HepG2 (cell line): ENCODE results near the gene GRM4. TPM values are rescaled to one million over a fixed set of nuclear protein-coding genes. Genes with fewer than 3 reads are reported as not detected.

Experiments used
- ATAC-seq: fragments of 200-7000 bp; cut with Tn5 transposase; 3 replicates; pipeline ENCODE4 v1.9.1; 2020; ENCODE audit warnings: mild to moderate bottlenecking, moderate library complexity
- BruUV-seq: library from RNA; stranded (reverse); fragments of 400-500 nt; replicated peaks from 2 replicates; lab custom pipeline; 2021; lab: Mats Ljungman, UMichigan
- CTCF ChIA-PET: fragments of 300-600 bp; formaldehyde crosslinking; extraction: SDS; loops from one replicate; lab custom pipeline; 2021; ENCODE audit warnings: low total read pairs, inconsistent platforms, low intra/inter-chr PET ratio; lab: Yijun Ruan, JAX
- POLR2A ChIA-PET: fragments of 350-600 bp; sonication (Branson Sonifier 250); formaldehyde crosslinking; loops from one replicate; lab custom pipeline; 2020; ENCODE audit warnings: antibody characterized with exemption, inconsistent platforms; lab: Yijun Ruan, JAX
- DNase-seq: peaks from one replicate; pipeline ENCODE4 v3.0.0-alpha.2; 2015; ENCODE audit warnings: low spot score
- FAIRE-seq: peaks from 3 replicates; lab custom pipeline; 2011; peaks lifted over from hg19 to GRCh38; lab: Jason Lieb, UNC
- H2AFZ ChIP-seq: one replicate; pipeline ENCODE4 v1.6.1; 2011; ENCODE audit warnings: low read length, inconsistent platforms
- H3K27ac ChIP-seq: fragments of 300-600 bp; 3 replicates; pipeline ENCODE4 v1.8.0; 2011; ENCODE audit warnings: mixed run types, mild to moderate bottlenecking, mixed read lengths, low read length, inconsistent platforms; ENCODE audit not compliant: insufficient read depth; ENCODE audit errors: extremely low read length
- H3K27me3 ChIP-seq, 2 experiments: fragments of 200-600 bp in 1 of 2; 2 replicates in 1 of 2; 3 replicates in 1 of 2; pipeline versions ENCODE4 v1.6.0 to v1.8.0; 2011; ENCODE audit warnings: low read length in 2 of 2, mild to moderate bottlenecking in 2 of 2, moderate library complexity in 2 of 2, inconsistent platforms in 1 of 2; ENCODE audit not compliant: insufficient read depth in 2 of 2, control insufficient read depth in 1 of 2
- H3K36me3 ChIP-seq, 2 experiments: fragments of 200-600 bp in 1 of 2; replicated peaks in 1 of 2; 2 replicates in 1 of 2; 3 replicates in 1 of 2; pipeline versions ENCODE4 v1.5.1 to v1.8.0; 2011; ENCODE audit warnings: low read length in 2 of 2, inconsistent platforms in 1 of 2; ENCODE audit not compliant: insufficient read depth in 2 of 2, control insufficient read depth in 1 of 2
- H3K4me1 ChIP-seq: 2 replicates; pipeline ENCODE4 v1.5.1; 2012; ENCODE audit warnings: low read length, inconsistent platforms; ENCODE audit not compliant: insufficient read depth
- H3K4me2 ChIP-seq: 2 replicates; pipeline ENCODE4 v1.6.0; 2011; ENCODE audit warnings: low read depth, low read length, inconsistent platforms
- H3K4me3 ChIP-seq, 3 experiments: fragments of 200-600 bp in 1 of 3; sonication (generic), shearing (Covaris generic) in 1 of 3; replicated peaks in 1 of 3; 2 replicates each; pipeline ENCODE4 v1.5.1; 2011 to 2016; ENCODE audit warnings: low read length in 3 of 3, inconsistent platforms in 2 of 3, low read depth in 2 of 3, mild to moderate bottlenecking in 2 of 3, control low read depth in 1 of 3, mixed read lengths in 1 of 3; ENCODE audit not compliant: insufficient read depth in 1 of 3
- H3K79me2 ChIP-seq: one replicate; pipeline ENCODE4 v1.6.1; 2011; ENCODE audit warnings: low read length, inconsistent platforms; ENCODE audit not compliant: insufficient read depth
- H3K9ac ChIP-seq: 2 replicates; pipeline ENCODE4 v1.6.0; 2011; ENCODE audit warnings: mild to moderate bottlenecking, low read depth, low read length, inconsistent platforms; ENCODE audit not compliant: insufficient read depth
- H3K9me3 ChIP-seq: 2 replicates; pipeline ENCODE4 v1.5.1; 2012; ENCODE audit warnings: mild to moderate bottlenecking, low read length
- H4K20me1 ChIP-seq: 2 replicates; pipeline ENCODE4 v1.6.0; 2011; ENCODE audit warnings: inconsistent platforms, mild to moderate bottlenecking, low read length, moderate library complexity; ENCODE audit not compliant: insufficient read depth
- FOSL2 ChIP-seq: sonication (generic); formaldehyde crosslinking; IDR thresholded peaks from 2 replicates; pipeline ENCODE4 v1.4.0; 2020; ENCODE audit warnings: missing genetic modification reagents
- MED8 ChIP-seq: sonication (generic); formaldehyde crosslinking; IDR thresholded peaks from 2 replicates; pipeline ENCODE4 v1.8.1; 2023; ENCODE audit warnings: mild to moderate bottlenecking, missing genetic modification reagents; ENCODE audit not compliant: insufficient replicate concordance
- NFE2 ChIP-seq: sonication (generic); formaldehyde crosslinking; IDR thresholded peaks from 2 replicates; pipeline ENCODE4 v1.4.0; 2020; ENCODE audit warnings: missing genetic modification reagents
- NFIB ChIP-seq: sonication (generic); formaldehyde crosslinking; IDR thresholded peaks from 2 replicates; pipeline ENCODE4 v1.9.0; 2021; ENCODE audit warnings: missing genetic modification reagents, mild to moderate bottlenecking, borderline replicate concordance
- PAWR ChIP-seq: sonication (generic); formaldehyde crosslinking; IDR thresholded peaks from 2 replicates; pipeline ENCODE4 v1.4.0; 2020; ENCODE audit warnings: missing genetic modification reagents, mild to moderate bottlenecking, borderline replicate concordance
- PHF5A ChIP-seq: IDR thresholded peaks from one replicate; pipeline ENCODE4 v1.6.1; 2018; ENCODE audit warnings: low read depth, missing genetic modification reagents; ENCODE audit not compliant: unreplicated experiment
- TBP ChIP-seq: sonication (generic); formaldehyde crosslinking; IDR thresholded peaks from 2 replicates; pipeline ENCODE4 v1.5.0; 2020; ENCODE audit warnings: missing genetic modification reagents
- YEATS4 ChIP-seq: sonication (generic); formaldehyde crosslinking; IDR thresholded peaks from 2 replicates; pipeline ENCODE4 v1.4.0; 2020; ENCODE audit warnings: missing genetic modification reagents, borderline replicate concordance
- ZBTB20 ChIP-seq: sonication (generic); formaldehyde crosslinking; IDR thresholded peaks from 2 replicates; pipeline ENCODE4 v1.8.1; 2023; ENCODE audit warnings: missing genetic modification reagents, low read depth, mild to moderate bottlenecking, borderline replicate concordance
- ZBTB3 ChIP-seq: sonication (generic); formaldehyde crosslinking; IDR thresholded peaks from 2 replicates; pipeline ENCODE4 v1.4.0; 2020; ENCODE audit warnings: low read depth, mild to moderate bottlenecking, moderate library complexity, missing genetic modification reagents, borderline replicate concordance
- ZNF451 ChIP-seq: sonication (generic); formaldehyde crosslinking; IDR thresholded peaks from 2 replicates; pipeline ENCODE4 v1.5.0; 2020; ENCODE audit warnings: mild to moderate bottlenecking, missing genetic modification reagents
- ZNF75D ChIP-seq: sonication (generic); formaldehyde crosslinking; IDR thresholded peaks from 2 replicates; pipeline ENCODE4 v1.8.1; 2023; ENCODE audit warnings: missing genetic modification reagents, mild to moderate bottlenecking, borderline replicate concordance
- WGBS: methylation state at CpG from one replicate; pipeline ENCODE4 v1.1.6; 2017; ENCODE audit warnings: low lambda C conversion rate; 5-methylcytosine and 5-hydroxymethylcytosine counted together
- in situ Hi-C: cut with HindIII; loops from 2 replicates; pipeline ENCODE4 v1.10.0; 2017; ENCODE audit warnings: low pct_unique_long_range_greater_than_20kb; ENCODE audit not compliant: extremely low pct_ligation_motif_present
- intact Hi-C: fragments of 100-400 bp; cut with micrococcal nuclease; formaldehyde crosslinking; loops from one replicate; pipeline ENCODE4 v1.10.0; 2022; ENCODE audit not compliant: unreplicated experiment
- polyA plus RNA-seq, 8 experiments: library from polyadenylated mRNA; depleted of rRNA in 3 of 8; stranded (reverse) in 7 of 8; unstranded in 1 of 8; fragments of >200 nt; fragmentation: Illumina TruSeq in 4 of 8; extraction: Trizol in 4 of 8; gene quantifications; 2 replicates each; pipeline versions ENCODE4 v1.2.1 to v1.2.3, GENCODE V29; 2011 to 2016; ENCODE audit warnings: low read depth in 4 of 8, missing spikeins in 1 of 8, mixed read lengths in 1 of 8; ENCODE audit not compliant: insufficient read depth in 1 of 8
- total RNA-seq, 5 experiments: library from RNA; depleted of rRNA; stranded (reverse); fragments of >200 nt; fragmentation: Illumina TruSeq; extraction: Trizol; gene quantifications; 2 replicates each; pipeline ENCODE4 v1.2.3, GENCODE V29; 2016; ENCODE audit warnings: low read depth in 1 of 5
- TF ChIP-seq, protein P1 (sequence below): sonication (generic); formaldehyde crosslinking; conservative IDR thresholded peaks from 2 replicates; pipeline ENCODE4 v1.4.0; 2020; ENCODE audit warnings: mild to moderate bottlenecking, missing genetic modification reagents, moderate library complexity
- TF ChIP-seq, protein P2 (sequence below): sonication (generic); formaldehyde crosslinking; IDR thresholded peaks from 2 replicates; pipeline ENCODE4 v1.4.0; 2020; ENCODE audit warnings: missing genetic modification reagents

GRM4 gene
- total and polyA plus RNA-seq, 2 of the 13 experiments (the other 11 are each of a cell fraction or from before 2014, with no cell fraction given), result not detected

DNA sequence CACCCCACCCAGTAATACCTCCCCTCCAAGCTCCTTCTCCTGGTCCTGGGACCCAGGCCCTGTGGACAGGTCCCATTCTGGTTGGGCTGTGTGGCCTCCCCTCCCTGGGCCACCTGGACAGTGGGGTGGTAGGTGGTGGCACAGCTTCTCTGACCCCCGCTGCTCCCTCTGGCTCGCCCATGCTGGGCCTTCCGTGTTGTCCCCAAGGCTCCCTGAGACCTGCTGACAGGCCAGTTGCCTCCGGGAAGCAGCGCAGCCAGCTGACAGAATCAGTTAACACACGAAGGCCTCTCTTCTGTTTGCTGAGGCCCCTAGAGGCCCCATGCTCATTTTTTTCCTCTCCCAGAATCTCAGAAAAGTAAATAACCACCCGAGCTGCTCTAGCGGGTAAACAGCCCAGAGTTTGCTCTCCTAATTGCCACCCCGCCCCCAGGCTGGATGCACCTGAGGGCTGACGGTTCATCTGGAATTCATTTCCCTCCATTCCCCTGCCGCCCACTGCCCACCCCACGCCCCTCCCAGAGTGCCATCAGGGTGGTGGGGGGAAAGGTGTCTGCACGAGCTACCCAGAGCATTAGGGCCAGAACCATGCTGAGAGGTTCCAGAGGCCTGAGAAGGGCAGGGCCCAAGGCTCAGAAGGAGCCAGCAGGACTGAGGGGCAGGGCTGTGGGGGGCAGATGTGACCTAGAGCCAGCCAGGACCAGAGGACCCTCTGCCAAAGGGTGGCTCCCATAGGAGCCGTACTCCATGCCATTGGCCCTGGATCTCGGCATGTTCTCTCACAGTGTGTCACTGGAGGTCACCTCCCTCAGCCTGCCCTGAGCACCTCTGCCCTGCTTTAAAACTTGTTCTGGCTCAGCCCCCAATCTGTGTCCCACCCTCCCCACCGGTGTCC, 157.5 kb downstream of the GRM4 start (continued):
- TF ChIP-seq, protein P1, sequence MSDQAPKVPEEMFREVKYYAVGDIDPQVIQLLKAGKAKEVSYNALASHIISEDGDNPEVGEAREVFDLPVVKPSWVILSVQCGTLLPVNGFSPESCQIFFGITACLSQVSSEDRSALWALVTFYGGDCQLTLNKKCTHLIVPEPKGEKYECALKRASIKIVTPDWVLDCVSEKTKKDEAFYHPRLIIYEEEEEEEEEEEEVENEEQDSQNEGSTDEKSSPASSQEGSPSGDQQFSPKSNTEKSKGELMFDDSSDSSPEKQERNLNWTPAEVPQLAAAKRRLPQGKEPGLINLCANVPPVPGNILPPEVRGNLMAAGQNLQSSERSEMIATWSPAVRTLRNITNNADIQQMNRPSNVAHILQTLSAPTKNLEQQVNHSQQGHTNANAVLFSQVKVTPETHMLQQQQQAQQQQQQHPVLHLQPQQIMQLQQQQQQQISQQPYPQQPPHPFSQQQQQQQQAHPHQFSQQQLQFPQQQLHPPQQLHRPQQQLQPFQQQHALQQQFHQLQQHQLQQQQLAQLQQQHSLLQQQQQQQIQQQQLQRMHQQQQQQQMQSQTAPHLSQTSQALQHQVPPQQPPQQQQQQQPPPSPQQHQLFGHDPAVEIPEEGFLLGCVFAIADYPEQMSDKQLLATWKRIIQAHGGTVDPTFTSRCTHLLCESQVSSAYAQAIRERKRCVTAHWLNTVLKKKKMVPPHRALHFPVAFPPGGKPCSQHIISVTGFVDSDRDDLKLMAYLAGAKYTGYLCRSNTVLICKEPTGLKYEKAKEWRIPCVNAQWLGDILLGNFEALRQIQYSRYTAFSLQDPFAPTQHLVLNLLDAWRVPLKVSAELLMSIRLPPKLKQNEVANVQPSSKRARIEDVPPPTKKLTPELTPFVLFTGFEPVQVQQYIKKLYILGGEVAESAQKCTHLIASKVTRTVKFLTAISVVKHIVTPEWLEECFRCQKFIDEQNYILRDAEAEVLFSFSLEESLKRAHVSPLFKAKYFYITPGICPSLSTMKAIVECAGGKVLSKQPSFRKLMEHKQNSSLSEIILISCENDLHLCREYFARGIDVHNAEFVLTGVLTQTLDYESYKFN, result peak; percentile 97

DNA sequence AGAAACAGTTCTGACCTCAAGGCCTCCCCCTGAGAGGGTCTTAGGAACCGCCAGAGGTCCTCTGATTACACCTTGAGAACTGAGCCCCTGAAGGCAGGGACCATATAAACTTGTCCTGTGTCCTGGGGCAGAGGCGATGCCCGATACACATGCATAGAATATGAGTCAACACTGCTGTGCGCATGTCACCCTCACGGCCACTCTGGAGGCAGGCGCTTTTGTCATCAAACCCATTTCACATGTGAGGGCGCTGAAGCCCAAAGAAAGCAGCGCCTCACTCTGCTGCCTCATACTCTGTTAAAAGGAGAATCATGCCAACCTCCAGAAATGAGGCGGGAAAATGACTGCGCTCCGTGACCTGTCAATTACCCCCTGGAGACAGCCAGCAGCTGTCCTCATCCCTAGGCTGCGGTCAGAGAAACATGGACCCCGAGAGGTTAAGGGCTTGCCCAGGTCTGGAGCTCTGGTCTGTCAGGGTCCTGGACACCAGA, 158.3 kb downstream of the GRM4 start:
- peak; percentile 19 for ATAC-seq
- H3K79me2 ChIP-seq, result no peaks in the 10 kb centered on the region
- intact Hi-C loops (loop anchor here (2.0 kb wide), 1 partner anchor 17 kb away; no protein-coding TSS in a partner anchor), in situ Hi-C loops (no loop called here)
- H3K36me3 ChIP-seq, result no peaks in the 10 kb centered on the region
- H3K27ac ChIP-seq, result no peak overlapping the region
- H3K4me1 ChIP-seq, result peaks cover 36% of the 10 kb centered on the region
- H3K4me2 ChIP-seq, result peak overlapping the region; percentile 60
- peaks cover 19 to 86% of the 10 kb centered on the region in 2 experiments for H3K27me3 ChIP-seq
- CTCF ChIA-PET, result no interaction called here
- FAIRE-seq, result no peak
- peak overlapping the region in 1 of 3 experiments; percentile 42; a peak in 1 of 6 replicates for H3K4me3 ChIP-seq
- H4K20me1 ChIP-seq, result peaks cover 7% of the 10 kb centered on the region; the same call in 1 of the 2 replicates
- peaks cover 5% of the 10 kb centered on the region for H3K9me3 ChIP-seq
- POLR2A ChIA-PET, result interaction anchor here (1.0 to 1.2 kb wide), 2 partner anchors 24 to 216 kb away, joined by 3 read pairs; no protein-coding TSS in a partner anchor
- WGBS, result 72% methylated on average over 13 of the region's 13 CpGs
- DNase-seq, result no peak
- no peak overlapping the region for H3K9ac ChIP-seq
- no peak overlapping the region for H2AFZ ChIP-seq
- BruUV-seq, result no TSS peak
- TF ChIP-seq FOSL2 (CRISPR knock-in tag) (peak; percentile 24; the same call in 1 of the 2 replicates), MED8 (CRISPR knock-in tag) (no peak), YEATS4 (CRISPR knock-in tag) (no peak), ZBTB20 (CRISPR knock-in tag) (no peak), TBP (CRISPR knock-in tag) (no peak), ZNF451 (CRISPR knock-in tag) (0 out of 2 replicates have a peak, but pooled peaks have one; percentile 0), NFE2 (CRISPR knock-in tag) (no peak), ZBTB3 (CRISPR knock-in tag) (0 out of 2 replicates have a peak, but pooled peaks have one; percentile 15), ZNF75D (no peak), NFIB (CRISPR knock-in tag) (no peak), PHF5A (CRISPR knock-in tag) (no peak), PAWR (CRISPR knock-in tag) (0 out of 2 replicates have a peak, but pooled peaks have one; percentile 13)
- TF ChIP-seq, protein P2, sequence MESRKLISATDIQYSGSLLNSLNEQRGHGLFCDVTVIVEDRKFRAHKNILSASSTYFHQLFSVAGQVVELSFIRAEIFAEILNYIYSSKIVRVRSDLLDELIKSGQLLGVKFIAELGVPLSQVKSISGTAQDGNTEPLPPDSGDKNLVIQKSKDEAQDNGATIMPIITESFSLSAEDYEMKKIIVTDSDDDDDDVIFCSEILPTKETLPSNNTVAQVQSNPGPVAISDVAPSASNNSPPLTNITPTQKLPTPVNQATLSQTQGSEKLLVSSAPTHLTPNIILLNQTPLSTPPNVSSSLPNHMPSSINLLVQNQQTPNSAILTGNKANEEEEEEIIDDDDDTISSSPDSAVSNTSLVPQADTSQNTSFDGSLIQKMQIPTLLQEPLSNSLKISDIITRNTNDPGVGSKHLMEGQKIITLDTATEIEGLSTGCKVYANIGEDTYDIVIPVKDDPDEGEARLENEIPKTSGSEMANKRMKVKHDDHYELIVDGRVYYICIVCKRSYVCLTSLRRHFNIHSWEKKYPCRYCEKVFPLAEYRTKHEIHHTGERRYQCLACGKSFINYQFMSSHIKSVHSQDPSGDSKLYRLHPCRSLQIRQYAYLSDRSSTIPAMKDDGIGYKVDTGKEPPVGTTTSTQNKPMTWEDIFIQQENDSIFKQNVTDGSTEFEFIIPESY (CRISPR knock-in tag), result peak; percentile 83; the same call in 1 of the 2 replicates
